ENCODE measurements around the gene THG1L. TPM values are rescaled to one million over a fixed set of nuclear protein-coding genes. Genes with fewer than 3 reads are reported as not detected.

The THG1L gene
- total RNA-seq, 1 donor from 2014 or later, result 25.6 TPM

GRCh38 chr5:157747766-157748700 lies 16.8 kb downstream of the THG1L start:
- Mint-ChIP-seq H3K36me3 (ENCODE audit: low read depth) (peaks cover 21% of the 10 kb centered on the region), H3K4me1 (peaks cover 17% of the 10 kb centered on the region), H3K27ac (no peak overlapping the region), H3K4me3 (no peak overlapping the region), H3K9me3 (no peaks in the 10 kb centered on the region), H3K27me3 (no peaks in the 10 kb centered on the region)
- ATAC-seq (ENCODE audit: low read depth), result no peak
- intact Hi-C loops (cut with micrococcal nuclease), result no loop called here
- no peak for DNase-seq
- POLR2A ChIA-PET, result no interaction called here
- no peak for TF ChIP-seq CTCF (IDR thresholded peaks at IDR 0.05)
- CTCF ChIA-PET, result interaction anchor here (1.4 to 1.6 kb wide), 2 partner anchors 316 to 420 kb away, joined by 5 read pairs; no protein-coding TSS in a partner anchor

GRCh38 chr5:157748760-157749461 lies 17.7 kb downstream of the THG1L start:
- peaks cover 14% of the 10 kb centered on the region for H3K4me1 Mint-ChIP-seq
- no peak for TF ChIP-seq CTCF (IDR thresholded peaks at IDR 0.05)
- no peak for ATAC-seq (ENCODE audit: low read depth)
- intact Hi-C loops (cut with micrococcal nuclease), result no loop called here
- no peaks in the 10 kb centered on the region for H3K9me3 Mint-ChIP-seq
- H3K36me3 Mint-ChIP-seq (ENCODE audit: low read depth), result peaks cover 25% of the 10 kb centered on the region
- POLR2A ChIA-PET, result no interaction called here
- CTCF ChIA-PET, result interaction anchor here (1.6 kb wide), 1 partner anchor 420 kb away, joined by 5 read pairs; no protein-coding TSS in a partner anchor
- DNase-seq, result no peak
- H3K4me3 Mint-ChIP-seq, result no peak overlapping the region
- H3K27ac Mint-ChIP-seq, result no peak overlapping the region
- no peaks in the 10 kb centered on the region for H3K27me3 Mint-ChIP-seq

GRCh38 chr5:157749462-157749799 lies 18.2 kb downstream of the THG1L start:
- no peak for DNase-seq
- Mint-ChIP-seq H3K4me3 (no peak overlapping the region), H3K36me3 (ENCODE audit: low read depth) (peaks cover 26% of the 10 kb centered on the region), H3K9me3 (no peaks in the 10 kb centered on the region), H3K27me3 (no peaks in the 10 kb centered on the region), H3K27ac (no peak overlapping the region), H3K4me1 (peaks cover 11% of the 10 kb centered on the region)
- no peak for TF ChIP-seq CTCF (IDR thresholded peaks at IDR 0.05)
- ChIA-PET CTCF (no interaction called here), POLR2A (no interaction called here)
- no peak for ATAC-seq (ENCODE audit: low read depth)
- intact Hi-C loops (cut with micrococcal nuclease), result no loop called here

- no peak for TF ChIP-seq CTCF (IDR thresholded peaks at IDR 0.05)
- ATAC-seq (ENCODE audit: low read depth), result no peak
- no peak overlapping the region for H3K27ac Mint-ChIP-seq
- H3K9me3 Mint-ChIP-seq, result no peaks in the 10 kb centered on the region
- ChIA-PET POLR2A (no interaction called here), CTCF (no interaction called here)
- H3K36me3 Mint-ChIP-seq (ENCODE audit: low read depth), result peaks cover 33% of the 10 kb centered on the region
- H3K27me3 Mint-ChIP-seq, result no peaks in the 10 kb centered on the region
- intact Hi-C loops (cut with micrococcal nuclease), result no loop called here
- DNase-seq, result no peak
- peaks cover 4% of the 10 kb centered on the region for H3K4me1 Mint-ChIP-seq
- no peak overlapping the region for H3K4me3 Mint-ChIP-seq
These were observed 19.1 kb downstream of the THG1L start for GRCh38 chr5:157750320-157750719.

- Mint-ChIP-seq H3K36me3 (ENCODE audit: low read depth) (peaks cover 57% of the 10 kb centered on the region), H3K27me3 (no peaks in the 10 kb centered on the region), H3K4me3 (no peak overlapping the region), H3K9me3 (no peaks in the 10 kb centered on the region), H3K4me1 (no peaks in the 10 kb centered on the region), H3K27ac (no peak overlapping the region)
- intact Hi-C loops (cut with micrococcal nuclease), result no loop called here
- ChIA-PET CTCF (no interaction called here), POLR2A (no interaction called here)
- ATAC-seq (ENCODE audit: low read depth), result no peak
- DNase-seq, result no peak
- TF ChIP-seq CTCF (IDR thresholded peaks at IDR 0.05), result no peak
These were observed 24.9 kb downstream of the THG1L start for GRCh38 chr5:157756122-157756521.

All from activated B cell treated with CpG ODN at 0.5 μM for 24 hours (primary cell).